ENCODE measurements around the gene KCNJ10. TPM values are rescaled to one million over a fixed set of nuclear protein-coding genes. Genes with fewer than 3 reads are reported as not detected.

The KCNJ10 gene
- total RNA-seq, 1 donor from 2014 or later, result 0.27 TPM

DNA sequence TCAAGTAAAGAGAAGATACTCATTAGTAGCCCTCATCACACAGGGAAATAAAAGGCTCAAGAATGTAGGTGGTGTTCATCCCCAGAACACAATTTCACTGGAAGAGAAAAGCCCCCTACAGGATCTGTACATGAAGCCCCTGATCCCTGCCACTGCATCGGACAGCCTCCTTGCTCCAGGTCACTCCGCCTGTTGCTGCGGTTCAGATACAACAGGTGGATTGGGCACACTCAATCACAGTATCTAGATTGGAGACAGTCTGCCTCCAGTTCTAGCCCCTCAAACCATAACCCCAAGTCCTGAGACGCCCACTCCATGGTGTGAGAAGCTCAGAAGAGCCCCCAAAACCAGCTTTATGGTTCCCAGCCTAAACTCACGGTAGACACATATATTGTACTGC is 117.0 kb downstream of the KCNJ10 start:
- Histone ChIP-seq H3K4me2 (ENCODE audit: low read length) (no peak overlapping the region), H3K27ac (ENCODE audit: low read depth, low read length) (no peak overlapping the region), H4K20me1 (ENCODE audit: insufficient read depth, low read length) (no peaks in the 10 kb centered on the region), H3K9ac (ENCODE audit: low read length) (no peak overlapping the region), H2AFZ (ENCODE audit: low read depth, low read length) (no peak overlapping the region), H3K27me3 (ENCODE audit: insufficient read depth, low read length) (peaks cover 6% of the 10 kb centered on the region), H3K4me3 (ENCODE audit: insufficient read depth, low read depth, low read length) (no peak overlapping the region), H3K79me2 (ENCODE audit: insufficient read depth, low read length) (no peaks in the 10 kb centered on the region), H3K9me3 (ENCODE audit: insufficient read depth, low read depth, low read length) (no peaks in the 10 kb centered on the region), H3K4me1 (ENCODE audit: insufficient read depth, low read length) (peaks cover 3% of the 10 kb centered on the region), H3K36me3 (ENCODE audit: insufficient read depth, low read length) (no peaks in the 10 kb centered on the region)
- H3K4me1 Mint-ChIP-seq (ENCODE audit: low read depth, unreplicated experiment), result peaks cover 13% of the 10 kb centered on the region
- TF ChIP-seq EZH2 (IDR thresholded peaks at IDR 0.05; ENCODE audit: insufficient read depth, low read length), result no peak
- TF ChIP-seq, protein P1, sequence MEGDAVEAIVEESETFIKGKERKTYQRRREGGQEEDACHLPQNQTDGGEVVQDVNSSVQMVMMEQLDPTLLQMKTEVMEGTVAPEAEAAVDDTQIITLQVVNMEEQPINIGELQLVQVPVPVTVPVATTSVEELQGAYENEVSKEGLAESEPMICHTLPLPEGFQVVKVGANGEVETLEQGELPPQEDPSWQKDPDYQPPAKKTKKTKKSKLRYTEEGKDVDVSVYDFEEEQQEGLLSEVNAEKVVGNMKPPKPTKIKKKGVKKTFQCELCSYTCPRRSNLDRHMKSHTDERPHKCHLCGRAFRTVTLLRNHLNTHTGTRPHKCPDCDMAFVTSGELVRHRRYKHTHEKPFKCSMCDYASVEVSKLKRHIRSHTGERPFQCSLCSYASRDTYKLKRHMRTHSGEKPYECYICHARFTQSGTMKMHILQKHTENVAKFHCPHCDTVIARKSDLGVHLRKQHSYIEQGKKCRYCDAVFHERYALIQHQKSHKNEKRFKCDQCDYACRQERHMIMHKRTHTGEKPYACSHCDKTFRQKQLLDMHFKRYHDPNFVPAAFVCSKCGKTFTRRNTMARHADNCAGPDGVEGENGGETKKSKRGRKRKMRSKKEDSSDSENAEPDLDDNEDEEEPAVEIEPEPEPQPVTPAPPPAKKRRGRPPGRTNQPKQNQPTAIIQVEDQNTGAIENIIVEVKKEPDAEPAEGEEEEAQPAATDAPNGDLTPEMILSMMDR (IDR thresholded peaks at IDR 0.05; ENCODE audit: insufficient read depth, low read depth, low read length), result no peak
- H3K9me3 Mint-ChIP-seq (ENCODE audit: unreplicated experiment), result no peaks in the 10 kb centered on the region
- FAIRE-seq, result no peak
- no peak overlapping the region for H3K4me3 Mint-ChIP-seq (ENCODE audit: unreplicated experiment)
- H3K36me3 Mint-ChIP-seq (ENCODE audit: low read depth, unreplicated experiment), result no peaks in the 10 kb centered on the region
- no peak for DNase-seq (ENCODE audit: low read depth)
- no peak overlapping the region for H3K27ac Mint-ChIP-seq (ENCODE audit: unreplicated experiment)
- peaks cover 22% of the 10 kb centered on the region for H3K27me3 Mint-ChIP-seq (ENCODE audit: low read depth, unreplicated experiment)

DNA sequence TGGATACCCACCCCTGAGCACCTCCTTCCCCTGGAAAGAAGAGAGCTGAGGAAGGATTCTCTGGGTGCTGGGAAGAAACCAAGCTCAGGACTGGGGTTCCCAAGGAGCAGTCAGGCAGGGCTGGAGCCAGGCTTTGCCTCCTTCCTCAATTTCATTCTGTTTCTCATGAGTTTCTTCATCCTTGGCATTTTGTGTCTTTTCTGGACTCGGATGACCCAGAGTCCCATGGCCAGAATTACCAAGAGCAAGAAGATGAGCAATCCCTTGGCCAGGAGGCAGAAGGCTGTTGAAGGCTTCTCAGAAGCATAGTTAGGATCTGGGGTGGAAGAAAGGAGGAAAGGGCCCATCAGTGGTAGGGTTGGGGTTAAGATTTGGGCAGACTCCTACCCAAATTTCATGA is 118.4 kb downstream of the KCNJ10 start:
- Histone ChIP-seq H3K36me3 (ENCODE audit: insufficient read depth, low read length) (no peaks in the 10 kb centered on the region), H3K27me3 (ENCODE audit: insufficient read depth, low read length) (peaks cover 6% of the 10 kb centered on the region), H3K27ac (ENCODE audit: low read depth, low read length) (no peak overlapping the region), H2AFZ (ENCODE audit: low read depth, low read length) (no peak overlapping the region), H3K4me1 (ENCODE audit: insufficient read depth, low read length) (peaks cover 3% of the 10 kb centered on the region), H4K20me1 (ENCODE audit: insufficient read depth, low read length) (no peaks in the 10 kb centered on the region), H3K79me2 (ENCODE audit: insufficient read depth, low read length) (no peaks in the 10 kb centered on the region), H3K4me3 (ENCODE audit: insufficient read depth, low read depth, low read length) (no peak overlapping the region), H3K9ac (ENCODE audit: low read length) (no peak overlapping the region), H3K9me3 (ENCODE audit: insufficient read depth, low read depth, low read length) (no peaks in the 10 kb centered on the region), H3K4me2 (ENCODE audit: low read length) (no peak overlapping the region)
- Mint-ChIP-seq H3K27ac (ENCODE audit: unreplicated experiment) (no peak overlapping the region), H3K27me3 (ENCODE audit: low read depth, unreplicated experiment) (peaks cover 24% of the 10 kb centered on the region), H3K4me3 (ENCODE audit: unreplicated experiment) (no peak overlapping the region), H3K9me3 (ENCODE audit: unreplicated experiment) (no peaks in the 10 kb centered on the region), H3K36me3 (ENCODE audit: low read depth, unreplicated experiment) (no peaks in the 10 kb centered on the region), H3K4me1 (ENCODE audit: low read depth, unreplicated experiment) (peaks cover 13% of the 10 kb centered on the region)
- no peak for FAIRE-seq
- no peak for DNase-seq (ENCODE audit: low read depth)
- TF ChIP-seq EZH2 (IDR thresholded peaks at IDR 0.05; ENCODE audit: insufficient read depth, low read length), result no peak
- TF ChIP-seq, protein P1 (IDR thresholded peaks at IDR 0.05; ENCODE audit: insufficient read depth, low read depth, low read length), result no peak

DNA sequence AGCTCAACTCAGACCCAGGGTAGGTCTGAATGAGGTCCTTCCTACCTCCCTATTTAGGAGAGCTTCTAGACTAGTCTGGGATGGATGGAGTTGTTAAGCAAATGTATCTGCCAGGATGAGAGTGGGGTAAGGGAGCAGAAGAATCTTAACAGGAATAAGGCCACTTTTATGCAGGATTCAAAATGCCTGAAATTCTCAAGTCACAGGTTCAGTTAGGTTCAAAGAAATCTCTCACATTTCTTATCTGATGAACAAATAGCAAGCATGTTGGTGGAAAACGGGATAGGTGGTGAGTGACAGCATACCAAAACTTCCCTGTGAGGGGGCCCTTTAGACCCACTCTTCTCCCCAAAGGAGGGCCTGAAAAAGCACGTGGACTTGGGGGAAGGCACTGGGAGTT is 118.9 kb downstream of the KCNJ10 start:
- H3K27ac ChIP-seq (ENCODE audit: low read depth, low read length), result no peak overlapping the region
- H3K36me3 ChIP-seq (ENCODE audit: insufficient read depth, low read length), result no peaks in the 10 kb centered on the region
- no peak overlapping the region for H2AFZ ChIP-seq (ENCODE audit: low read depth, low read length)
- peaks cover 6% of the 10 kb centered on the region for H3K27me3 ChIP-seq (ENCODE audit: insufficient read depth, low read length)
- TF ChIP-seq EZH2 (IDR thresholded peaks at IDR 0.05; ENCODE audit: insufficient read depth, low read length), result no peak
- TF ChIP-seq, protein P1 (IDR thresholded peaks at IDR 0.05; ENCODE audit: insufficient read depth, low read depth, low read length), result no peak
- no peak overlapping the region for H3K27ac Mint-ChIP-seq (ENCODE audit: unreplicated experiment)
- no peaks in the 10 kb centered on the region for H4K20me1 ChIP-seq (ENCODE audit: insufficient read depth, low read length)
- H3K27me3 Mint-ChIP-seq (ENCODE audit: low read depth, unreplicated experiment), result peaks cover 28% of the 10 kb centered on the region
- no peak overlapping the region for H3K4me3 ChIP-seq (ENCODE audit: insufficient read depth, low read depth, low read length)
- peaks cover 3% of the 10 kb centered on the region for H3K4me1 ChIP-seq (ENCODE audit: insufficient read depth, low read length)
- H3K36me3 Mint-ChIP-seq (ENCODE audit: low read depth, unreplicated experiment), result no peaks in the 10 kb centered on the region
- no peaks in the 10 kb centered on the region for H3K79me2 ChIP-seq (ENCODE audit: insufficient read depth, low read length)
- no peaks in the 10 kb centered on the region for H3K9me3 Mint-ChIP-seq (ENCODE audit: unreplicated experiment)
- no peak overlapping the region for H3K4me2 ChIP-seq (ENCODE audit: low read length)
- DNase-seq (ENCODE audit: low read depth), result no peak
- H3K4me3 Mint-ChIP-seq (ENCODE audit: unreplicated experiment), result no peak overlapping the region
- no peak for FAIRE-seq
- H3K9me3 ChIP-seq (ENCODE audit: insufficient read depth, low read depth, low read length), result no peaks in the 10 kb centered on the region
- H3K9ac ChIP-seq (ENCODE audit: low read length), result no peak overlapping the region
- peaks cover 13% of the 10 kb centered on the region for H3K4me1 Mint-ChIP-seq (ENCODE audit: low read depth, unreplicated experiment)

Measured in astrocyte (in vitro differentiated cells and primary cell).